ENCODE measurements around the gene FARP2.

DNA sequence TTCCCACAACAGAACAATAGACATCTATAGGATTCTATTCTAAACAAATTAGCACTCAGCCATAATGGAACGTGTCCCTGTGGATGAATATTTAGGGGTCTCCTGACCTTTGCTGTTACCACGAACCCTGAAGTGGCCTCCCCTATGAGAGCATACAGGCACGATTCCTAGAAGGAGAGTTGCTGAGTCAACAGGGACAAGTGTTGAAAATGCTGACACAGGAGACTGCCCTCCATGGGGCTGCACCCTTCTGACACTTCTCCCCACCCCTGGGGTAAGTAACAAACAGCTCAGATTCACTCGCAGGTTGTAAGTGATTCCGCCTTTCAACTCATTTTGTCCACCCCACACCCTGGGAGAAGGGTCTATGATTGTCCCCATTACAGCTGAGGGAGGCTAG, 166.4 kb downstream of the FARP2 start:
- TF ChIP-seq NBN (conservative IDR thresholded peaks at IDR 0.05), result no peak
- TF ChIP-seq BCL6 (CRISPR knock-in tag; IDR thresholded peaks at IDR 0.05), result peak; percentile 81
- TF ChIP-seq, protein P1, sequence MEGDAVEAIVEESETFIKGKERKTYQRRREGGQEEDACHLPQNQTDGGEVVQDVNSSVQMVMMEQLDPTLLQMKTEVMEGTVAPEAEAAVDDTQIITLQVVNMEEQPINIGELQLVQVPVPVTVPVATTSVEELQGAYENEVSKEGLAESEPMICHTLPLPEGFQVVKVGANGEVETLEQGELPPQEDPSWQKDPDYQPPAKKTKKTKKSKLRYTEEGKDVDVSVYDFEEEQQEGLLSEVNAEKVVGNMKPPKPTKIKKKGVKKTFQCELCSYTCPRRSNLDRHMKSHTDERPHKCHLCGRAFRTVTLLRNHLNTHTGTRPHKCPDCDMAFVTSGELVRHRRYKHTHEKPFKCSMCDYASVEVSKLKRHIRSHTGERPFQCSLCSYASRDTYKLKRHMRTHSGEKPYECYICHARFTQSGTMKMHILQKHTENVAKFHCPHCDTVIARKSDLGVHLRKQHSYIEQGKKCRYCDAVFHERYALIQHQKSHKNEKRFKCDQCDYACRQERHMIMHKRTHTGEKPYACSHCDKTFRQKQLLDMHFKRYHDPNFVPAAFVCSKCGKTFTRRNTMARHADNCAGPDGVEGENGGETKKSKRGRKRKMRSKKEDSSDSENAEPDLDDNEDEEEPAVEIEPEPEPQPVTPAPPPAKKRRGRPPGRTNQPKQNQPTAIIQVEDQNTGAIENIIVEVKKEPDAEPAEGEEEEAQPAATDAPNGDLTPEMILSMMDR (CRISPR knock-in tag; IDR thresholded peaks at IDR 0.05), result no peak

Measured in HepG2 (cell line).